HCT116 (cell line): ENCODE results near the gene RACK1. TPM values are rescaled to one million over a fixed set of nuclear protein-coding genes. Genes with fewer than 3 reads are reported as not detected.

Experiments
- ATAC-seq: fragments of 200-7000 bp; cut with Tn5 transposase; 2 replicates; pipeline ENCODE4 v1.9.1; 2020; ENCODE audit warnings: mild to moderate bottlenecking, moderate library complexity
- BruUV-seq: library from RNA; stranded (reverse); fragments of 400-500 nt; replicated peaks from 2 replicates; lab custom pipeline; 2021; lab: Mats Ljungman, UMichigan
- CTCF ChIA-PET: fragments of 300-600 bp; sonication (Branson Sonifier 250); formaldehyde crosslinking; loops from one replicate; lab custom pipeline; 2021; ENCODE audit warnings: antibody characterized with exemption; lab: Charles Lee
- POLR2A ChIA-PET: fragments of 300-600, 350-600 bp; sonication (Branson Sonifier 250); formaldehyde crosslinking; loops from one replicate; lab custom pipeline; 2021; ENCODE audit warnings: antibody characterized with exemption; lab: Charles Lee
- RAD21 ChIA-PET, 2 experiments: fragments of 300-600 bp; sonication (Branson Sonifier 250); formaldehyde crosslinking; loops; one replicate each; lab custom pipeline; 2023; ENCODE audit warnings: low total read pairs in 2 of 2; ENCODE audit not compliant: uncharacterized antibody in 2 of 2, unreplicated experiment in 2 of 2, low non-redundant PET in 1 of 2; lab: Charles Lee
- DNase-seq: peaks from one replicate; pipeline ENCODE4 v3.0.0-alpha.2; 2010; ENCODE audit warnings: low read depth, low spot score
- H2AFZ ChIP-seq: fragments of 200-600 bp; shearing (Covaris generic), sonication (generic); 2 replicates; pipeline ENCODE4 v1.6.1; 2017; ENCODE audit warnings: low read depth, mixed run types, mixed read lengths, antibody characterized with exemption, low read length; ENCODE audit not compliant: poor library complexity, severe bottlenecking
- H3K27ac ChIP-seq: 2 replicates; pipeline ENCODE4 v1.5.1; 2012; ENCODE audit warnings: low read depth, low read length
- H3K27me3 ChIP-seq: fragments of 200-600 bp; sonication (generic); 2 replicates; pipeline ENCODE4 v1.6.1; 2016; ENCODE audit warnings: mixed run types, low read length, mixed read lengths; ENCODE audit not compliant: insufficient read depth
- H3K36me3 ChIP-seq, 2 experiments: fragments of 200-500 bp in 1 of 2; fragments of 200-600 bp in 1 of 2; sonication (Bioruptor generic) in 1 of 2; sonication (generic) in 1 of 2; 2 replicates each; pipeline versions ENCODE4 v1.5.1 to v1.6.1; 2014 to 2016; ENCODE audit warnings: low read length in 2 of 2, inconsistent platforms in 1 of 2, mixed read lengths in 1 of 2, mixed run types in 1 of 2; ENCODE audit not compliant: insufficient read depth in 2 of 2, control insufficient read depth in 1 of 2
- H3K4me1 ChIP-seq, 2 experiments: fragments of 200-600 bp in 1 of 2; sonication (generic) in 1 of 2; 2 replicates each; pipeline versions ENCODE4 v1.5.1 to v1.6.1; 2012 to 2017; ENCODE audit warnings: low read length in 2 of 2, inconsistent platforms in 1 of 2, mild to moderate bottlenecking in 1 of 2, mixed read lengths in 1 of 2, mixed run types in 1 of 2, moderate library complexity in 1 of 2; ENCODE audit not compliant: insufficient read depth in 2 of 2, control insufficient read depth in 1 of 2
- H3K4me2 ChIP-seq: fragments of 200-600 bp; sonication (generic); 2 replicates; pipeline ENCODE4 v1.6.1; 2017; ENCODE audit warnings: mixed run types, low read length, mixed read lengths
- H3K4me3 ChIP-seq, 2 experiments: fragments of 200-600 bp in 1 of 2; sonication (generic) in 1 of 2; replicated peaks in 1 of 2; 2 replicates each; pipeline ENCODE4 v1.5.1; 2011 to 2016; ENCODE audit warnings: low read length in 2 of 2, control low read depth in 1 of 2, low read depth in 1 of 2, mild to moderate bottlenecking in 1 of 2, mixed read lengths in 1 of 2, mixed run types in 1 of 2
- H3K79me2 ChIP-seq: fragments of 200-600 bp; sonication (generic); 2 replicates; pipeline ENCODE4 v1.6.1; 2017; ENCODE audit warnings: mild to moderate bottlenecking, mixed run types, low read length, moderate library complexity, mixed read lengths; ENCODE audit not compliant: insufficient read depth
- H3K9ac ChIP-seq: fragments of 200-600 bp; sonication (generic); 2 replicates; pipeline ENCODE4 v1.6.1; 2016; ENCODE audit warnings: low read length, mixed read lengths
- H3K9me2 ChIP-seq: fragments of 200-600 bp; sonication (generic), shearing (Covaris generic); 2 replicates; pipeline ENCODE4 v1.6.1; 2017; ENCODE audit warnings: mixed run types, mild to moderate bottlenecking, moderate library complexity; ENCODE audit not compliant: insufficient read depth
- H3K9me3 ChIP-seq, 2 experiments: fragments of 200-500 bp in 1 of 2; fragments of 200-600 bp in 1 of 2; sonication (Bioruptor generic) in 1 of 2; sonication (generic) in 1 of 2; 2 replicates each; pipeline ENCODE4 v1.6.1; 2014 to 2017; ENCODE audit warnings: low read length in 2 of 2, mixed read lengths in 2 of 2, inconsistent platforms in 1 of 2, low read depth in 1 of 2, mild to moderate bottlenecking in 1 of 2, mixed run types in 1 of 2, moderate library complexity in 1 of 2; ENCODE audit not compliant: control insufficient read depth in 1 of 2, insufficient read depth in 1 of 2
- H4K20me1 ChIP-seq: fragments of 200-600 bp; sonication (generic), shearing (Covaris generic); 2 replicates; pipeline ENCODE4 v1.6.1; 2017; ENCODE audit warnings: mixed run types, mild to moderate bottlenecking, moderate library complexity; ENCODE audit not compliant: insufficient read depth
- ATF3 ChIP-seq: IDR thresholded peaks from 2 replicates; pipeline ENCODE4 v1.6.1; 2012
- CEBPB ChIP-seq: IDR thresholded peaks from 2 replicates; pipeline ENCODE4 v1.6.1; 2012; ENCODE audit warnings: low read depth
- ELF1 ChIP-seq: IDR thresholded peaks from 2 replicates; pipeline ENCODE4 v1.6.1; 2012; ENCODE audit warnings: low read depth, borderline replicate concordance
- EZH2 ChIP-seq: fragments of 200-600 bp; sonication (generic); IDR thresholded peaks from 2 replicates; pipeline ENCODE4 v1.6.1; 2017; ENCODE audit warnings: antibody characterized with exemption, mixed run types
- EZH2phosphoT487 ChIP-seq: fragments of 200-600 bp; IDR thresholded peaks from 2 replicates; pipeline ENCODE4 v1.6.1; 2018; ENCODE audit warnings: antibody characterized with exemption, borderline replicate concordance
- MAX ChIP-seq: IDR thresholded peaks from 2 replicates; pipeline ENCODE4 v1.6.1; 2012
- RAD21 ChIP-seq: IDR thresholded peaks from 2 replicates; pipeline ENCODE4 v1.6.1; 2012; ENCODE audit warnings: low read depth, mild to moderate bottlenecking
- REST ChIP-seq: IDR thresholded peaks from 2 replicates; pipeline ENCODE4 v1.6.1; 2012; ENCODE audit warnings: low read depth
- SIN3A ChIP-seq: IDR thresholded peaks from 2 replicates; pipeline ENCODE4 v1.6.1; 2012; ENCODE audit warnings: low read depth
- YY1 ChIP-seq: IDR thresholded peaks from 2 replicates; pipeline ENCODE4 v1.6.1; 2011; ENCODE audit warnings: low read length, low read depth, moderate library complexity, mild to moderate bottlenecking; ENCODE audit not compliant: insufficient replicate concordance; ENCODE audit errors: extremely low read depth
- ZFX ChIP-seq: fragments of 450-650 bp; IDR thresholded peaks from 2 replicates; pipeline ENCODE4 v1.6.1; 2017
- ZNF274 ChIP-seq: fragments of 200-500 bp; sonication (Bioruptor generic); IDR thresholded peaks from 2 replicates; pipeline ENCODE4 v1.6.1; 2014; ENCODE audit warnings: mild to moderate bottlenecking, low read depth, low read length, inconsistent platforms
- intact Hi-C: fragments of 100-400 bp; cut with micrococcal nuclease; formaldehyde crosslinking; loops from 2 replicates; pipeline ENCODE4 v1.10.0; 2022
- total RNA-seq: library from RNA; stranded (reverse); gene quantifications from one replicate; pipeline ENCODE4 v1.2.1, GENCODE V29; 2021; ENCODE audit not compliant: unreplicated experiment
- TF ChIP-seq, protein P1 (sequence below): IDR thresholded peaks from 2 replicates; pipeline ENCODE4 v1.6.1; 2011; ENCODE audit warnings: mild to moderate bottlenecking, low read length, moderate library complexity; ENCODE audit not compliant: insufficient replicate concordance; ENCODE audit errors: extremely low read depth

The RACK1 gene
- total RNA-seq, 1 experiment from 2014 or later: 2,432 TPM

DNA sequence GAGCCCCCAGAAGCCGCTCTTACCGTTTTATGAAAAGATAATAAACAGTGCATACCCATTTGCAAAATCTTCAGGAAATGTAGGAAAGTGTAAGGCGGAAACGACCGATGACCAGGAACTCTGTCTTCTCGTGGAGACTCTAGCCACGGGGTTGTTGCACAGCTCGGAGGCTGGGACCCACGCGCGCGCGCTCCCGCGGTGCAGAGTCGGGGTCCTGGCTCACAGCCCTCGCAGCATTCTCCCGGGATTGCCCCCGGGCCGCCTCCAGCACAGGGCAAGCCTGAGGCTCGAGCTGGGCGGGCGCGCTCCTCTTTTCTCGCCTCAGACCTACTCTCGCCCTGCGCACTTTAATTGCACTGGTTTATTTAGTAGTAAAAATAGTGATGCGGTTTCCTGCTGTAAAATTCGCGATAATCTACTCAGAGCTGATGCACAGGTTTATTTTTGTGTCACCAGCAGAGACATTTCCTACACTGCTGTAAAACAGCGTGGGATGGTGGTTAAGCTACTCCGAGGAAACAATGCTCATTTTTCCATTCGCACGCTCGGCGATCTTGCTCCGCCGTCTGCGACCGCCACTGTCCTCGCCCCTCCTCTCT lies 54.2 kb downstream of the RACK1 start:
- ChIA-PET CTCF (interaction anchor here (1.6 kb wide), 1 partner anchor 22 kb away, joined by 4 read pairs; no protein-coding TSS in a partner anchor), RAD21 (no interaction called here), POLR2A (interaction anchor here (0.9 to 3.2 kb wide), 2 partner anchors 15 to 55 kb away, joined by 3 to 10 read pairs; partner anchors contain the start of genes RACK1 and TRIM7)
- ATAC-seq (no peak), DNase-seq (no peak)
- Histone ChIP-seq H3K27me3 (no peaks in the 10 kb centered on the region), H3K9me2 (no peaks in the 10 kb centered on the region), H3K9ac (peak overlapping the region; percentile 64), H3K9me3 (no peaks in the 10 kb centered on the region), H3K79me2 (0 out of 2 replicates have a peak, but pooled peaks cover 6% of the 10 kb centered on the region), H3K4me1 (peaks cover 21 to 54% of the 10 kb centered on the region in 2 experiments), H2AFZ (peak overlapping the region; percentile 83), H3K36me3 (no peaks in the 10 kb centered on the region), H3K27ac (peak overlapping the region; percentile 67), H3K4me2 (peak overlapping the region; percentile 90), H3K4me3 (peak overlapping the region; percentile 39 to 64), H4K20me1 (no peaks in the 10 kb centered on the region)
- TF ChIP-seq EZH2 (no peak), SIN3A (no peak), CEBPB (no peak), ZFX (no peak), YY1 (no peak), ELF1 (no peak), ATF3 (no peak), EZH2phosphoT487 (no peak), ZNF274 (no peak), MAX (no peak), REST (no peak), RAD21 (no peak)
- TF ChIP-seq, protein P1, sequence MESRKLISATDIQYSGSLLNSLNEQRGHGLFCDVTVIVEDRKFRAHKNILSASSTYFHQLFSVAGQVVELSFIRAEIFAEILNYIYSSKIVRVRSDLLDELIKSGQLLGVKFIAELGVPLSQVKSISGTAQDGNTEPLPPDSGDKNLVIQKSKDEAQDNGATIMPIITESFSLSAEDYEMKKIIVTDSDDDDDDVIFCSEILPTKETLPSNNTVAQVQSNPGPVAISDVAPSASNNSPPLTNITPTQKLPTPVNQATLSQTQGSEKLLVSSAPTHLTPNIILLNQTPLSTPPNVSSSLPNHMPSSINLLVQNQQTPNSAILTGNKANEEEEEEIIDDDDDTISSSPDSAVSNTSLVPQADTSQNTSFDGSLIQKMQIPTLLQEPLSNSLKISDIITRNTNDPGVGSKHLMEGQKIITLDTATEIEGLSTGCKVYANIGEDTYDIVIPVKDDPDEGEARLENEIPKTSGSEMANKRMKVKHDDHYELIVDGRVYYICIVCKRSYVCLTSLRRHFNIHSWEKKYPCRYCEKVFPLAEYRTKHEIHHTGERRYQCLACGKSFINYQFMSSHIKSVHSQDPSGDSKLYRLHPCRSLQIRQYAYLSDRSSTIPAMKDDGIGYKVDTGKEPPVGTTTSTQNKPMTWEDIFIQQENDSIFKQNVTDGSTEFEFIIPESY: no peak
- intact Hi-C loops: loop anchor here (2.0 kb wide), 1 partner anchor 17 kb away; no protein-coding TSS in a partner anchor
- no TSS peak for BruUV-seq
